GM23338 (cell line): ENCODE results near the gene RSPRY1. TPM values are rescaled to one million over a fixed set of nuclear protein-coding genes. Genes with fewer than 3 reads are reported as not detected.

ENCODE experiments used
- ATAC-seq: fragments of 200-7000 bp; cut with Tn5 transposase; 3 replicates; pipeline ENCODE4 v1.9.1; 2020
- DNase-seq: peaks from one replicate; pipeline ENCODE4 v3.0.0-alpha.2; 2015; ENCODE audit warnings: low spot score
- H2AFZ ChIP-seq: fragments of 200-600 bp; sonication (generic); 2 replicates; pipeline ENCODE4 v1.8.0; 2016; ENCODE audit warnings: antibody characterized with exemption, mild to moderate bottlenecking, moderate library complexity
- H3F3A ChIP-seq: fragments of 200-600 bp; sonication (generic); replicated peaks from 2 replicates; pipeline ENCODE4 v1.8.0; 2017; ENCODE audit warnings: antibody characterized with exemption, mixed run types, low read depth
- H3K27ac ChIP-seq: fragments of 200-600 bp; sonication (generic); 2 replicates; pipeline ENCODE4 v1.6.1; 2016; ENCODE audit warnings: low read depth
- H3K27me3 ChIP-seq: fragments of 200-600 bp; sonication (generic); 2 replicates; pipeline ENCODE4 v1.8.0; 2016; ENCODE audit warnings: mild to moderate bottlenecking, mixed run types, moderate library complexity; ENCODE audit not compliant: insufficient read depth
- H3K36me3 ChIP-seq: fragments of 200-600 bp; sonication (generic); 2 replicates; pipeline ENCODE4 v1.8.0; 2016; ENCODE audit warnings: mild to moderate bottlenecking; ENCODE audit not compliant: insufficient read depth
- H3K4me1 ChIP-seq: fragments of 200-600 bp; sonication (generic); 2 replicates; pipeline ENCODE4 v1.8.0; 2016; ENCODE audit warnings: mild to moderate bottlenecking, moderate library complexity; ENCODE audit not compliant: insufficient read depth
- H3K4me2 ChIP-seq: fragments of 200-600 bp; sonication (generic); 2 replicates; pipeline ENCODE4 v1.7.1; 2017; ENCODE audit warnings: mixed run types
- H3K4me3 ChIP-seq: fragments of 200-600 bp; sonication (generic); 2 replicates; pipeline ENCODE4 v1.6.1; 2016; ENCODE audit warnings: mixed run types
- H3K79me2 ChIP-seq: fragments of 200-600 bp; sonication (generic); replicated peaks from 2 replicates; pipeline ENCODE4 v1.8.0; 2017; ENCODE audit warnings: mild to moderate bottlenecking; ENCODE audit not compliant: insufficient read depth
- H3K9me2 ChIP-seq: fragments of 200-600 bp; sonication (generic); 2 replicates; pipeline ENCODE4 v1.8.0; 2017; ENCODE audit not compliant: insufficient read depth
- H4K20me1 ChIP-seq: fragments of 200-600 bp; sonication (generic); replicated peaks from 2 replicates; pipeline ENCODE4 v1.8.0; 2017; ENCODE audit warnings: mild to moderate bottlenecking; ENCODE audit not compliant: insufficient read depth
- H3K27ac Mint-ChIP-seq: 2 replicates; pipeline ENCODE4 v1.8.0; 2020; ENCODE audit warnings: inconsistent platforms, mild to moderate bottlenecking, moderate library complexity, mixed read lengths
- H3K27me3 Mint-ChIP-seq: 3 replicates; pipeline ENCODE4 v1.8.0; 2022; ENCODE audit warnings: low read depth, mild to moderate bottlenecking, moderate library complexity, mixed read lengths, inconsistent platforms; ENCODE audit not compliant: insufficient read depth, poor library complexity
- H3K36me3 Mint-ChIP-seq: 3 replicates; pipeline ENCODE4 v1.8.0; 2021; ENCODE audit warnings: low read depth, mild to moderate bottlenecking, inconsistent platforms, moderate library complexity, mixed read lengths
- H3K4me1 Mint-ChIP-seq: 3 replicates; pipeline ENCODE4 v1.8.0; 2020; ENCODE audit warnings: mild to moderate bottlenecking, inconsistent platforms, mixed read lengths
- H3K4me3 Mint-ChIP-seq: 3 replicates; pipeline ENCODE4 v1.8.0; 2021; ENCODE audit warnings: moderate library complexity, mild to moderate bottlenecking, inconsistent platforms, mixed read lengths
- H3K9me3 Mint-ChIP-seq: 3 replicates; pipeline ENCODE4 v1.8.0; 2020; ENCODE audit warnings: moderate library complexity, mild to moderate bottlenecking, inconsistent platforms, mixed read lengths
- CTCF ChIP-seq, 2 experiments: fragments of 200-600 bp in 1 of 2; sonication (generic) in 1 of 2; conservative IDR thresholded peaks; 2 replicates each; pipeline versions ENCODE4 v1.5.1 to v1.6.1; 2016 to 2017; ENCODE audit warnings: antibody characterized with exemption in 2 of 2, low read depth in 2 of 2, mild to moderate bottlenecking in 2 of 2, moderate library complexity in 1 of 2
- JUNB ChIP-seq: IDR thresholded peaks from one replicate; pipeline ENCODE4 v1.6.1; 2016; ENCODE audit warnings: antibody characterized with exemption; ENCODE audit not compliant: unreplicated experiment
- REST ChIP-seq: IDR thresholded peaks from one replicate; pipeline ENCODE4 v1.6.1; 2018; ENCODE audit warnings: antibody characterized with exemption; ENCODE audit not compliant: unreplicated experiment
- ZNF114 ChIP-seq: fragments of 250-450 bp; sonication (Bioruptor Pico); IDR thresholded peaks from 2 replicates; pipeline ENCODE4 v1.5.0; 2020; ENCODE audit warnings: mild to moderate bottlenecking, moderate library complexity
- ZNF331 ChIP-seq: fragments of 250-450 bp; sonication (Bioruptor Pico); IDR thresholded peaks from 2 replicates; pipeline ENCODE4 v1.5.0; 2020; ENCODE audit warnings: low read depth, mild to moderate bottlenecking, moderate library complexity
- ZNF462 ChIP-seq: fragments of 250-450 bp; sonication (Bioruptor Pico); IDR thresholded peaks from 2 replicates; pipeline ENCODE4 v1.5.0; 2020; ENCODE audit warnings: mild to moderate bottlenecking, moderate library complexity
- polyA plus RNA-seq: library from polyadenylated mRNA; unstranded; fragments of >200 nt; fragmentation: Nextera tagmentation; extraction: Ambion mirVana; gene quantifications from 2 replicates; pipeline ENCODE4 v1.2.1, GENCODE V29; 2016
- total RNA-seq: library from RNA; depleted of rRNA; stranded (reverse); fragments of >200 nt; shearing (Covaris generic); gene quantifications from 2 replicates; pipeline ENCODE4 v1.2.3, GENCODE V29; 2014

The RSPRY1 gene
- total and polyA plus RNA-seq, 2 experiments from 2014 or later = 25.8 to 35.9 TPM

- H3K36me3 ChIP-seq = no peaks in the 10 kb centered on the region
- H3K27ac ChIP-seq = no peak overlapping the region
- no peaks in the 10 kb centered on the region for H3K79me2 ChIP-seq
- no peaks in the 10 kb centered on the region for H4K20me1 ChIP-seq
- no peak for TF ChIP-seq JUNB
- no peak for TF ChIP-seq CTCF (conservative IDR thresholded peaks at IDR 0.05; ENCODE audit: low read depth in 2 of 2)
- H3K36me3 Mint-ChIP-seq = no peaks in the 10 kb centered on the region
- H2AFZ ChIP-seq = no peak overlapping the region
- H3K4me3 ChIP-seq = no peak overlapping the region
- H3K27me3 Mint-ChIP-seq = peaks cover 13% of the 10 kb centered on the region
- H3F3A ChIP-seq = no peaks in the 10 kb centered on the region
- no peak for ATAC-seq
- H3K27ac Mint-ChIP-seq = no peak overlapping the region
- no peak for DNase-seq
- H3K9me3 Mint-ChIP-seq = no peaks in the 10 kb centered on the region
- peaks cover 23% of the 10 kb centered on the region for H3K4me1 Mint-ChIP-seq
- peaks cover 11% of the 10 kb centered on the region for H3K4me1 ChIP-seq
- no peaks in the 10 kb centered on the region for H3K27me3 ChIP-seq
- no peaks in the 10 kb centered on the region for H3K9me2 ChIP-seq
- H3K4me3 Mint-ChIP-seq = no peak overlapping the region
- H3K4me2 ChIP-seq = no peak overlapping the region
Observed at GRCh38 chr16:57264950-57265371, 78.8 kb downstream of the RSPRY1 start.

- no peaks in the 10 kb centered on the region for H3K79me2 ChIP-seq
- Mint-ChIP-seq H3K9me3 (no peaks in the 10 kb centered on the region), H3K4me1 (peaks cover 16% of the 10 kb centered on the region), H3K27me3 (peaks cover 10% of the 10 kb centered on the region), H3K36me3 (no peaks in the 10 kb centered on the region), H3K27ac (no peak overlapping the region), H3K4me3 (no peak overlapping the region)
- no peak overlapping the region for H3K27ac ChIP-seq
- ATAC-seq (no peak), DNase-seq (no peak)
- H2AFZ ChIP-seq = no peak overlapping the region
- no peaks in the 10 kb centered on the region for H3K36me3 ChIP-seq
- H4K20me1 ChIP-seq = no peaks in the 10 kb centered on the region
- H3K4me2 ChIP-seq = no peak overlapping the region
- no peaks in the 10 kb centered on the region for H3F3A ChIP-seq
- peaks cover 6% of the 10 kb centered on the region; the same call in 1 of the 2 replicates for H3K4me1 ChIP-seq
- H3K27me3 ChIP-seq = no peaks in the 10 kb centered on the region
- no peak overlapping the region for H3K4me3 ChIP-seq
- H3K9me2 ChIP-seq = no peaks in the 10 kb centered on the region
- TF ChIP-seq ZNF462 = no peak
- no peak for TF ChIP-seq REST
- TF ChIP-seq ZNF331 (CRISPR knock-in tag) = no peak
- no peak for TF ChIP-seq CTCF (conservative IDR thresholded peaks at IDR 0.05; ENCODE audit: low read depth in 2 of 2)
- TF ChIP-seq ZNF114 (CRISPR knock-in tag) = no peak
Observed at GRCh38 chr16:57265850-57266530, 79.9 kb downstream of the RSPRY1 start.
